NCI-H187 treated with DMSO at 0.1 percent for 48 hours (cell line): Measurements from ENCODE around the gene MAP3K10.
"Not testable (repeated sequence)": the region's sequence is repeated elsewhere in the genome, so short reads cannot be mapped to it uniquely, and the experiment has no call there.

Source experiments
- DNase-seq: peaks from one replicate; lab custom pipeline; 2025; lab: John Stamatoyannopoulos, UW

Gene MAP3K10

DNA sequence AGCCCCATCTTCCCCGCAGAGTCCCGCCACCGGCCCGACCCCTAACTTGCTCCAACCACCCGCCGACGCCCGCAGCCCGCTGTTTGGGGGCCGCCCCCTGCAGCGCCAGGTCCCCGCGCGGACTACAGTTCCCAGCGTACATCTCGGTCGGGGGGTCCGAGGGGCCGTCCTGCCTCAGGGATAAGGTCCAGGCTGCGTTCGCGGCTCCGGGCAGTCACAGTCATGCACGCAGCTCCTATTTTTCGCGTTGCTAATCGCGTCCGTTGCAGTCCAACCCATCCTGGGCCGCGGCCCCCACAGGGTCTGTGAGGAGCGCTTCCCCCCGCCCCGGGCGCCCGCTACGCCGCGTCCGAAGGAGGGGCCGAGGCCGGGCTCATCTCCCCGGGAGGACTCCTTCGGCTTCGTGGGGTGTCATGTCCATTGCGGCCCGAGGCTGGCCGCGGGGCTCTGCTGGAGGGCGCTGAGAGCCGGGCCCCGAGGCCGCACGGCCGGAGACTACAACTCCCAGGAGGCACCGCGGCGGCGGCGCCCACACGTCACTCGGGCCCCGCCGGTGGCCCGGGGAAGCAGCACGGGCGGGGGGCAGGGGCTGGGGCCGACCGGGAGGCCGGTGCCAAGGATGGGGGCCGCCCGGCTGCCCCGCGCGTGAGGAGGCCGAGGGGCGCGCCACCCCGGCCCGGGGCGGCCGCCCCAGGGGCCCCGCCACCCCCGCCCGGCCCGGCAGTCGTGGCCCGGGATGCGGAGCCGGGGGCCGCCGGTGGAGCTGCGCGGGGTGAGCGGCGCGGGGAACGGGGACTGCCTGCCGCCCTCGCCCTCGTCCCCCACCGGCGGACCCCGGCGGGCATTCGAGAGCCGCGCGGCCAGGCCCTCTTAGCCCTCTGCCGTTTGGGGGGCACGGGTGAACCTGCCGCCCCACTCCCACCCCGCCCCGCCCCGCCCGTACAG is at the start of gene MAP3K10:
Gene MAP3K10 (plus strand): TSS at position 536 of the 945 bp plus-strand sequence. CDS start 606 bp downstream, outside the sequence.
- DNase-seq: no peak

DNA sequence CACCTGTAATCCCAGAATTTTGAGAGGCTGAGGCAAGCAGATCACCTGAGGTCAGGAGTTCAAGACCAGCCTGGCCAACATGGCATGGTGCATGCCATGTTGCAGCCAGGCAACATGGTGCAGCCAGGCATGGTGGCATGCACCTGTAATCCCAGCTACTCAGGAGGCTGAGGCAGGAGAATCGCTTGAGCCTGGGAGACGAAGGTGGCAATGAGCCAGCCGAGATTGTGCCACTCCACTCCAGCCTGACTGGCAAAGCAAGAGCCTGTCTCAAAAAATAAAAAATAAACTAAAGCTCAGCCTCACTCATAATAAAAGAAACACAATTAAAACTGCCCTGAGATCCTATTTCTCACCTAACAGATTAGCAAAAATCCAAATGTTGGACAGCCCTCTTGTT is 49.7 kb upstream of the MAP3K10 start:
- no peak for DNase-seq

DNA sequence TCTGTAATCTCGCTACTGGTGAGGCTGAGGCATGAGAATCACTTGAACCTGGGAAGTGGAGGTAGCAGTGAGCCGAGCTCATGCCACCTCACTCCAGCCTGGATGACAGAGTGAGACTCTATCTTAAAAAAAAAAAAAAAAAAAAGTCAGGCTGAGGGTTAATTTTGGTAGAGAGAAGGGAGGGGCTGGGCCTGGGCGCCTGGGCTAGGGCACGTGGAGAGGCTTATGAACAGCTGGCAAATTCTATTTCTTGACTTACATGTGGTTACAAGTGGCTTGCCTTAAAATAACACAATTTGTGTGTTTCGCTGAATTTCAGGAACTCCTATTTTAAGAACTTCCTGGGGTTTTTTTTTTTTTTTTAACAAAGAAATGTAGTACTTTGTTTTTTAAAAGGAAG is 47.6 kb upstream of the MAP3K10 start:
- no peak for DNase-seq

DNA sequence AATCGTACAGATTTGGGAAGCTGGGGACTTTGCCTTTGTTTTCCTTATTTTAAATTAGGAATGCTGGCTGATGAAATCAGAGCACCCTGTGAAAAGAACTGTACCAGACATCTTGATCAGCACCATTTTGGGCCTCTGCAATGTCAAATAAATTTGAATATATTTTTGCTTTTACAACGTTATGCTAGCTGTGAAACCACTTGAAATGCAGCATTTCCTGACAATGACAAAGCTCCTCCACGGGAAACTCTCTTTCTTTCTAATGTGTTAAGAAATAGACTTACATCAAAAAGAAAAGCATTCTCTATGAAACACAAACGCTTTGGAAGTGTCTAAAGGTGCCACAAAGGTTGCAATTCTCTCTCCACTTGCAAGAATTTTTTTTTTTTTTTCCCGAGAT is 47.1 kb upstream of the MAP3K10 start:
- no peak for DNase-seq

DNA sequence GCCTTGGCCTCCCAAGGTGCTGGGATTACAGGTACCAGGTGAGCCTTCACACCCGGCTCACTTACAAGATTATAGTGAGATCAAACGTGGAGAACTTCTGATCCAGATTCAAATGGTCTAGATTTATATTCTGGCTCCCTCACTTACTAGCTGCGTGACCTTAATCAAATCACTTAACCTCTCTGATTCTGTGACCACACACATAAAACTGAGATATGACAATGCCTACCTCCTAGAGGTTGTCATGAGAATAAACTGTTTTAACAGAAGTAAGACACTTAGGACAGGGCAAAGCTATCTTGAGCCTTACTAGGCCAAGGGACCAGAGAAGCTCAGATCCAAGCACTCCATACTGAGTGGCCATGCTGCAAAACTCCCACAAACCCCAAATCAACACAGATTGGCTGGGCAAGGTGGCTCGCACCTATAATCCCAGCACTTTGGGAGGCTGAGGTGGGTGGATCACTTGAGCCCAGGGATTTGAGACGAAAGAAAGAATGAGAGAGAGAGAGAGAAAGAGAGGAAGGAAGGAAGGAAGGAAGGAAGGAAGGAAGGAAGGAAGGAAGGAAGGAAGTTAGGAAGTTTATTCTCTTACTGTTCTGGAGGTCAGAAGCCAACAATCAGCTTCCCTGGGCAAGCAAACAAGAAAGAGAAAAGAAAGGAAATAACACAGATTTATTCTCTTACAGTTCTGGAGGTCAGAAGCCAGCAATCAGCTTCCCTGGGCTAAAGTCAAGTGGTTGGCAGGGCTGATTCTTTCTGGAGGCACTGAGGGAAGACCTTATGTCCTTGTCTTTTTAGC is 46.1 kb upstream of the MAP3K10 start:
- DNase-seq: no peak

DNA sequence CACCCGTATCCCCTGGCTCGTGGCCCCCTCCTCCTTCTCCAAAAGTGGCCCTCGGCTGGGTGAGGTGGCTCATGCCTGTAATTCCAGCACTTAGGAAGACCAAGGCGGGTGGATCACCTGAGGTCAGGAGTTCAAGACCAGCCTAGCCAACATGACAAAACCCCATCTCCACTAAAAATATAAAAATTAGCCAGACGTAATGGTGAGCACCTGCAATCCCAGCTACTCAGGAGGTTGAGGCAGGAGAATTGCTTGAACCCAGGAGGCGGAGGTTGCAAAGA is 45.5 kb upstream of the MAP3K10 start:
- DNase-seq: not testable (repeated sequence)

DNA sequence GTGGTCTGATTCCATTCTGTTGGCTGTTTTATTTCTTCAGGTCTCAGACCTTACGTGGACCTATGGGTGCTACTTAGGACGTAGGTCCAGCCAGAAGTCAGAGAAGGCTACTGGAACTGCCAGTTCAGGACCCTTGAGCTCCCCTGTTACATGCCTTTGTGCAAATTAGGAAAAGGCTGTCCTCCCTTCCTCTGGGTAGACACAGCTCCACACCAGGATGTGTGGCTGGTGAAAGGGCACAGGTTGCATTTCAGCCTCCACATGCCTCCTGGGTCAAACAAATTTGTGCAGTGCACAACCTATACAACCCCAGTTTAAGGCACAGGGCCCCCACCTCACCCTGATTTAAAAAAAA is 43.9 kb upstream of the MAP3K10 start:
- DNase-seq: no peak

DNA sequence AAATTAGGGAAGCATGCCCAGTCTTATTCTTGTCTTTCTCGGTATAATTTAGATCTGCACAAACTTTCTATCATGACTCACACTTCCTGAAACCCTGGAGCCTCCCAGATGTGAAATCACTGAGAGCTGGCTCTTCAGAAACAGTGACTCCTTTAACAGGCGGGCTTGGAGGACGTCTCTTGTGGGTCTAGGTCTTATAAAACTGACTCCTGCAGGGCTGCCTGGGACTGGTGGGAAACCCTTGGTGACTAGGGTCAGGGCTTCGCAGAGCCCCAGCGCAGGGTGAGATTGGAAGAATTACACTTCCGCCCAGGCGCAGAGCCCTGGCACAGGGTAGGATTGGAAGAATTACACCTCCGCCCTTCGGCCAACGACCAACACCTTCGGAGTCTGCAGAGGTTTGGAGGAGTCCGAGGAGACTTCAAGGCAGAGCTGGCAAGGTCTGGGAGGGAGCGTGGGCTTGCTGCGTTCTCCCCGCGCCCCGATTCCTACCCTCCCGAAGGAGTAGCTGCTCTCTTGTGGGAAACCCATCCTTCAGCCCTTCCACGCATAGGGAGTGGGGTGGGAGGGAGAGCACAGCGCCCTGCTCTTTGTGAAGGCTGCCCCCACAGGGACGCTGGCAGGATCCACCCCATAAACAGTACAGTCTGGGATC is 43.4 kb upstream of the MAP3K10 start:
- DNase-seq: no peak

DNA sequence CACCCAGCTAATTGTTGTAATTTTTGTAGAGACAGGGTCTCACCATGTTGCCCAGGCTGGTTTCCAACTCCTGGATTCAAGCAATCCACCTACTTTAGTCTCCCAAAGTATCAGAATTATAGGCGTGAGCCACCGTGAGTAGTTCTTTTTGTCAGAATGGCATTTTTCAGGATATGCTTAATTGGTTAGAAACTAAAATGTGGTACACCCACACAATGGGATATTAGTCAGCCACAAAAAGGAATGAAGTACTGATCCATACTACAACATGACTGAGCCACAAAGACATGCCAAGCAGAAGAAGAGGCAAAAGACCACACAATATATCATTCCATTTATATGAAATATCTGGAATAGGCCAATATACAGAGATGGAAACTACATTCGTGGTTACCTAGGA is 41.7 kb upstream of the MAP3K10 start:
- DNase-seq: no peak

DNA sequence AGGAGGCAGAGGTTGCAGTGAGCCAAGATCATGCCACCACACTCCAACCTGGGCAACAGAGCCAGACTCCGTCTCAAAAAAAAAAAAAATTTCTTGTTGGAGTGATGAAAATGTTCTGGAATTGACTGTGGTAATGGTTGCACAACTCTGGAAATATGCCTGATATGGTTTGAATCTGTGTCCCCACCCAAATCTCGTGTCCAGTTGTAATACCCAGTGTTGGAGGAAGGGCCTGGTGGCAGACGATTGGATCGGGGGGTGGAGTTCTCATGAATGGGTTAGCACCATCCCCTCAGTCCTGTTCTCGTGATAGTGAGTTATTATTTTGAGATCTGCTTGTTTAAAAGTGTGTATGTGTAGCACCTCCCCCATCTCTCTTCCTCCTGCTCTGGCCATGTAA is 41.1 kb upstream of the MAP3K10 start:
- no peak for DNase-seq

DNA sequence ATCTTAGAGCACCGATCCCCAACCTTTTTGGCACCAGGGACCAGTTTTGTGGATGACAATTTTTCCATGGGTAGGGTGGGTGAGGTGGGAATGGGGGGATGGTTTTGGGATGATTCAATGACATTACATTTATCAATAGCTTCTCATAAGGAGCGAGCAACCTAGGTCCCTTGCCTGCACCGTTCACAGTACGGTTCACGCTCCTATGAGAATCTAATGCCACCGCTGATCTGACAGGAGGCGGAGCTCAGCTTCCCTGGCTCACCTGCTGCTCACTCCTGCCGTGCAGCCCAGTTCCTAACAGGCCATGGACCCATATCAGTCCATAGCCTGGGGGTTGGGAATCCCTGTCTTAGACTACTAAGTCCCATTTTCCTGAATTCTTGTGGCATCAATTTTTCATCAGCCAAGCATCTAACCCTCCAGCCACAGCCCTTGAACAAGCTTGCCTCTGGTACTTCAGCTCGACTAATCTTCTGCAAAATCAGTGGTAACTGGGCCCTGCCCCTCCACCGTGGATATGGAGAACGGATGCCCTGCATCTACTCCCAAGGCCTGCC is 37.0 kb upstream of the MAP3K10 start:
- DNase-seq: no peak

DNA sequence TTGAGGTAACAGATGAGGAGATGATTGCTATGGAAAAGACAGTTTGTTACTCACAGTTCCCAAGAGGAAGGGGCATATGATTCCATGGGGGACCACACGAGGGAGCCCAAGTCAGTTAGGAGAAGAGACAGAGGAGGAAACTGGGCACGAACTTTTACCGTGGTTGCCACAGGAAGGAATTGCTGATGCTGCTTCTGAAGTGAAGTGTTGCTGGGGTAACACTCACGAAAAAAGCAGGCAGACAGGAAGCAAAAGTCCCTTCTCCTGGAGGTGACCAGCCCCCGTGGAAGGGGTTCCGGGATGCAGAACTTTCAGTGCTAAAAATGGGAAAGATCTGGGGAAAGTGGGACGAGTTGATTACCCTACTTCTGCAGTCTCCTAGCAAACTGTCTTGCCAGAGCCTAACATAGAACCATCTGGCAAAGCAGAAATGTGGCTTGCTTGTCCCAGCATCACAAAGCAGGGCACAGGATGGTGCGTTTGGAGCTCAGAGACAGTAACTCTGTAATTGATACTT is 35.4 kb upstream of the MAP3K10 start:
- DNase-seq: no peak

DNA sequence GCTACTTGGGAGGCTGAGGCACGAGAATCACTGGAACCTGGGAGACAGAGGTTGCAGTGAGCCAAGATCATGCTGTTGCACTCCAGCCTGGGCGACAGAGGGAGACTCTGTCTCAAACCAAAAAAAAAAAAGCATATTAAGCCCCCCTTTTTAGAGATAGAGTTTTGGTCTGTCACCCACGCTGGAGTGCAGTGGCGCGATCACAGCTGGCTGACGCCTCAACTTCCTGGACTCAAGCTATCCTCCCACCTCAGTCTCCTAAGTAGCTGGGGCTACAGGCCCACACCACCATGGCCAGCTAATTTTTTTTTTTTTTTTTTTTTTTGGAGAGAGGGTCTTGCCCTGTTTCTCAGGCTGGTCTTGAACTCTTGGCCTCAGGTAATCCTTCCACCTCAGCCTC is 34.2 kb upstream of the MAP3K10 start:
- DNase-seq: no peak

DNA sequence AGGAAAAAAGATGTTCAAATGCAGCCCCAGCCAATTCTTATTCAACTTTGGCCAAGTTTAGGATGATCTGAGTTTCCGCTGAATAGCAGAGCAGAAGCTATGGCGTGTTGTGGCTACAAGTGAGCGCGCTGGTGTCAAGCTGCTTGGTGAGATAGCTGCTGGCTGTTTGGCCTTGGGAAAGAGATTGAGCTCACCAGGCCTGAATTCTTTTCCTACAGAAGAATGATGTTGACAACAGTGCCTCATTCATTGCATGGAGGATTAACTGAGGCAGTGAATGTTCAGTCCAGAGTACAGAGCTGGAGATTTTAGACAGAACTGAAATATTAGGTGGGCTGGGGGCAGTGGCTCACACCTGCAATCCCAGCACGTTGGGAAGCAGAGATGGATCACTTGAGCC is 31.5 kb upstream of the MAP3K10 start:
- DNase-seq: no peak

DNA sequence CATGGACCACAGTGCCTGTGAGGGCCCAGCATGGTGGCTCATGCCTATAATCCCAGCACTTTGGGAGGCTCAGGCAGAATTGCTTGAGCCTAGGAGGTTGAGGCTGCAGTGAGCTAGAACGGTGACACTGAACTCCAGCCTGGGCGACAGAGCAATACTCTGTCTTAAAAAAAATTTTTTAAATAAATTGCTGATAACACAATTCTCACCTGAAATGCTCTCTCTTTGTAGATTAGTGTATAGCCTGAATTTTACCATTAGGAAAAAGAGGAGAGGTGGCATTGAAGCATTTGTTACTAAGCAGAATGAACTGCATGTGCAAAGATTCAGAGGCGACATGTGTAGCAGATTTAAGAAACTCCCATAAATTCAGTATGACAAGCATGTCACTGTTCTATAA is 29.1 kb upstream of the MAP3K10 start:
- DNase-seq: no peak

DNA sequence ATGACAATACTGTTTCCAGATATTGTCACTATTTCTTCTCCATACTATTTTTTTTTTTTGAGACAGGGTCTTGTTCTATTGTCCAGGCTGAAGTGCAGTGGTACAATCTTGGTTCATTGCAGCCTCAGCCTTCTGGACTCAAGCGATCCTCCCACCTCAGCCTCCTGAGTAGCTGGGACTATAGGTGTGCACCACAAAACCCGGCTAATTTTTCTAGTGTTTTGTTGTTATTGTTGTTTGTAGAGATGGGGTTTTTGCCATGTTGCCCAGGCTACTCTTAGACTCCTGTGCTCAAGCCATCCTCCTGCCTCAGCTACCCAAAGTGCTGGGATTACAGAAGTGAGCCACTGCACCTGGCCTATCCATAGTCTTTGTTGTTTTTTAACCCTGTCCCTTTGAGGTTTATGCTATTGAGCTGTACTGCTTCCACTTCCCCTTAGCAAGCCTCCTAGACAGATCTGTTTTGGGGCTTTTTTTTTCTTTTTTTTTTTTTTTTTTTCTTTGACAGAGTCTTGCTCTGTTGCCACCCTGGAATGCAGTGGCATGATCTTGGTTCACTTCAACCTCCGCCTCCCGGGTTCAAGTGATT is 27.6 kb upstream of the MAP3K10 start:
- no peak for DNase-seq

DNA sequence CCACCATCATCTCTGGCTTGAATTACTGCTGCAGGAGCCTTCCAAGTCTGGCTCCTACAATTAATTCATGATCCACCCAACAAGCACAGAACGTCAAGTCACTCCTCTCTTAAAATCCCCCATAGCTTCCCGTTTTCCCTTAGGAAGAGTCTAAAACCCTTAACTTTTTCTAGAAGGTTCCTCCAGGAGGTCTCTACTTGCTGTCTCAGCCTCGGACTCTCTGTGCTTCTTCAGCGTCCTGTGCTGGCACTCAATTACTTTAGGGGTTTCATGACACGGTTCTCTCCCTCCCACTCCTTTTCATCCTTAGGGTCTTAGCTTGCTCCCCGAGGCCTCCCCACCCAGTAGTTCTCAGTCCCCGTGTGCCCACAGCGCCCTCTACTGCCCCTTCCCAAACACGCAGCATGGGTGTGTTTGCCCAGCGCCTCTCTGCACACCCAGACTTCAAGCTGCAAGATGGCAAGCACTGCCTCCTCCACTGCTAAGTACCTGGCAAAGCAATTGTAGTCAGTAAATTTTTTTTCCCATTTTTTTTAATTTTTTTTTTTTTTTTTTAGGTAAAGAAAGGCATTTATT is 25.8 kb upstream of the MAP3K10 start:
- no peak for DNase-seq

DNA sequence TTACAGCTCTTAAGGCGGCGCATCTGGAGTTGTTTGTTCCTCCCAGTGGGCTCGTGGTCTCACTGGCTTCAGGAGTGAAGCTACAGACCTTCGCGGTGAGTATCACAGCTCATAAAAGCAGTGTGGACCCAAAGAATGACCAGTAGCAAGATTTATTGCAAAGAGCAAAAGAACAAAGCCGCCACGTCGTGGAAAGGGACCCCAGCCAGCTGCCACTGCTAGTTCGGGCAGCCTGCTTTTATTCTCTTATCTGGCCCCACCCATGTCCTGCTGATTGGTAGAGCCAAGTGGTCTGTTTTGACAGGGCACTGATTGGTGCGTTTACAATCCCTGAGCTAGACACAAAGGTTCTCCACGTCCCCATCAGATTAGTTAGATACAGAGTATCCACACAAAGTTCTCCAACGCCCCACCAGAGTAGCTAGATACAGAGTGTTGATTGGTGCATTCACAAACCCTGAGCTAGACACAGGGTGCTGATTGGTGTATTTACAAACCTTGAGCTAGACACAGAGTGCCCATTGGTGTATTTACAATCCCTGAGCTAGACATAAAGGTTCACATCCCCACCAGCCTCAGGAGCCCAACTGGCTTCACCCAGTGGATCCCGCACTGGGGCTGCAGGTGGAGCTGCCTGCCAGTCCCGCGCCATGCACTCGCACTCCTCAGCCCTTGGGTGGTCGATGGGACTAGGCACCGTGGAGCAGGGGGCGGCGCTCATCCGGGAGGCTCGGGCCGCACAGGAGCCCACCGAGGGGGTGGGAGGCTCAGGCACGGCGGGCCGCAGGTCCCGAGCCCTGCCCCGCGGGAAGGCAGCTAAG is 21.5 kb upstream of the MAP3K10 start:
- not testable (repeated sequence) for DNase-seq

DNA sequence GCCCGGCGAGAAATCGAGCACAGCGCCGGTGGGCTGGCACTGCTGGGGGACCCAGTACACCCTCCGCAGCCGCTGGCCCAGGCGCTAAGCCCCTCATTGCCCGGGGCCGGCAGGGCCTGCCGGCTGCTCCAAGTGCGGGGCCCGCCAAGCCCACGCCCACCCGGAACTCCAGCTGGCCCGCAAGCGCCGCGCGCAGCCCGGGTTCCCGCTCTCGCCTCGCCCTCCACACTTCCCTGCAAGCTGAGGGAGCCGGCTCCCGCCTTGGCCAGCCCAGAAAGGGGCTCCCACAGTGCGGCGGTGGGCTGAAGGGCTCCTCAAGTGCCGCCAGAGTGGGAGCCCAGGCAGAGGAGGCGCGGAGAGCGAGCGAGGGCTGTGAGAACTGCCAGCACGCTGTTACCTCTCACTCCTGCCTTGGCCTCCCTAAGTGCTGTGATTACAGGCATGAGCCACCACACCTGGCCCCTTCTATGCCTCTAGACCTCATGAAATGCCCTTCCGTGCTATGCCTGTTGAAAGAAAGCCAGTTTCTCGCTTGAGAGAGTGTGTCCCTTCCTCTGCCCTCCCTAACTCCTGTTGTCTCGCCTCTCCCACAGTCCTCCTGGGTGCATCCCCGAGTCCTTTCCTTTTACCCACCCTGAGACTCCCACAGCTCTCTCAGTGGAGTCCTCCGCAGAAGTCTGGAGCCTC is 20.8 kb upstream of the MAP3K10 start:
- DNase-seq: not testable (repeated sequence)

DNA sequence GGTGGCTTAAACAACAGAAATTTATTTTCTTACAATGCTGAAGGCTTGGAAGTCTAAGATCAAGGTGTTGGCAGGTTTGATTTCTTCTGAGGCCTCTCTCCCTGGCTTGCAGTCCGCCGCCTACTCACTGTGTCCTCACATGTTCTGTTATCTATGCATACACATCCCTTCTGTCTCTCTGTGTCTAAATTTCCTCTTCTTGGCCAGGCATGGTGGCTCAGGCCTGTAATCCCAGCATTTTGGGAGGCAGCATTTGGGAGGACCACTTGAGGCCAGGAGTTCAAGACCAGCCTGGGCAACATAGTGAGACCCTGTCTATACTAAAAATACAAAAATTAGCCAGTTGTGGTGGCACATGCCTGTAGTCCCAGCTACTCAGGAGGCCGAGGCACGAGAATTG is 19.9 kb upstream of the MAP3K10 start:
- DNase-seq: not testable (repeated sequence)
